WTC11 (cell line): Measurements from ENCODE around the gene JTB. TPM values are rescaled to one million over a fixed set of nuclear protein-coding genes. Genes with fewer than 3 reads are reported as not detected.
A peak's percentile ranks its signal among the peaks of the same experiment; 100 is the strongest.

Experiments used
- ATAC-seq: fragments of 200-7000 bp; cut with Tn5 transposase; 2 replicates; pipeline ENCODE4 v1.10.0; 2021; ENCODE audit warnings: mild to moderate bottlenecking, moderate library complexity
- CTCF ChIA-PET: fragments of 300-600 bp; sonication (Branson Sonifier 250); formaldehyde crosslinking; loops from one replicate; lab custom pipeline; 2021; ENCODE audit warnings: antibody characterized with exemption; lab: Charles Lee
- POLR2A ChIA-PET: fragments of 350-600 bp; sonication (Branson Sonifier 250); formaldehyde crosslinking; loops from one replicate; lab custom pipeline; 2021; ENCODE audit warnings: antibody characterized with exemption; lab: Charles Lee
- DNase-seq: peaks from one replicate; pipeline ENCODE4 v3.0.0; 2021; ENCODE audit warnings: low spot score
- H3K27ac Mint-ChIP-seq: 2 replicates; pipeline ENCODE4 v1.8.0; 2021; ENCODE audit warnings: mixed read lengths
- H3K27me3 Mint-ChIP-seq: 2 replicates; pipeline ENCODE4 v1.8.0; 2021; ENCODE audit warnings: low read depth, mild to moderate bottlenecking, moderate library complexity, mixed read lengths
- H3K36me3 Mint-ChIP-seq: 2 replicates; pipeline ENCODE4 v1.8.0; 2021; ENCODE audit warnings: mixed read lengths
- H3K4me1 Mint-ChIP-seq: 2 replicates; pipeline ENCODE4 v1.8.0; 2022; ENCODE audit warnings: mixed read lengths
- H3K4me3 Mint-ChIP-seq: 2 replicates; pipeline ENCODE4 v1.8.0; 2021; ENCODE audit warnings: mild to moderate bottlenecking, moderate library complexity, mixed read lengths
- H3K9me3 Mint-ChIP-seq: 2 replicates; pipeline ENCODE4 v1.8.0; 2021; ENCODE audit warnings: mixed read lengths
- CREM ChIP-seq: sonication (generic); formaldehyde crosslinking; IDR thresholded peaks from 2 replicates; pipeline ENCODE4 v1.8.1; 2022; ENCODE audit warnings: mild to moderate bottlenecking, missing genetic modification reagents, moderate library complexity
- E2F5 ChIP-seq: sonication (generic); formaldehyde crosslinking; IDR thresholded peaks from 2 replicates; pipeline ENCODE4 v1.8.1; 2022; ENCODE audit warnings: mild to moderate bottlenecking, moderate library complexity, missing genetic modification reagents
- FOXJ3 ChIP-seq: sonication (generic); formaldehyde crosslinking; IDR thresholded peaks from 2 replicates; pipeline ENCODE4 v1.9.0; 2021; ENCODE audit warnings: missing genetic modification reagents, mild to moderate bottlenecking, borderline replicate concordance
- FOXK1 ChIP-seq: sonication (generic); formaldehyde crosslinking; IDR thresholded peaks from 2 replicates; pipeline ENCODE4 v1.8.0; 2022; ENCODE audit warnings: mild to moderate bottlenecking, moderate library complexity, missing genetic modification reagents
- IRF1 ChIP-seq: sonication (generic); formaldehyde crosslinking; IDR thresholded peaks from 2 replicates; pipeline ENCODE4 v1.8.0; 2023; ENCODE audit warnings: missing genetic modification reagents
- SMAD4 ChIP-seq: sonication (generic); formaldehyde crosslinking; IDR thresholded peaks from 2 replicates; pipeline ENCODE4 v1.8.0; 2022; ENCODE audit warnings: mild to moderate bottlenecking, missing genetic modification reagents
- TEAD1 ChIP-seq: sonication (generic); formaldehyde crosslinking; IDR thresholded peaks from 2 replicates; pipeline ENCODE4 v1.8.0; 2022; ENCODE audit warnings: mild to moderate bottlenecking, missing genetic modification reagents
- TEAD4 ChIP-seq: sonication (generic); formaldehyde crosslinking; IDR thresholded peaks from 2 replicates; pipeline ENCODE4 v1.8.0; 2022; ENCODE audit warnings: mild to moderate bottlenecking, missing genetic modification reagents
- USF2 ChIP-seq: sonication (generic); formaldehyde crosslinking; IDR thresholded peaks from 2 replicates; pipeline ENCODE4 v1.8.1; 2023; ENCODE audit warnings: mild to moderate bottlenecking, missing genetic modification reagents, moderate library complexity
- ZNF121 ChIP-seq: sonication (generic); formaldehyde crosslinking; IDR thresholded peaks from 2 replicates; pipeline ENCODE4 v1.8.0; 2023; ENCODE audit warnings: missing genetic modification reagents
- ZNF263 ChIP-seq: sonication (generic); formaldehyde crosslinking; IDR thresholded peaks from 2 replicates; pipeline ENCODE4 v1.8.1; 2022; ENCODE audit warnings: low read depth, mild to moderate bottlenecking, moderate library complexity, missing genetic modification reagents
- ZNF396 ChIP-seq: fragments of 250-450 bp; sonication (Bioruptor Pico); IDR thresholded peaks from 2 replicates; pipeline ENCODE4 v1.8.0; 2021; ENCODE audit warnings: mild to moderate bottlenecking, moderate library complexity, borderline replicate concordance
- ZNF512 ChIP-seq: sonication (generic); formaldehyde crosslinking; IDR thresholded peaks from 2 replicates; pipeline ENCODE4 v1.8.1; 2022; ENCODE audit warnings: missing genetic modification reagents, borderline replicate concordance
- total RNA-seq: library from RNA; stranded (reverse); gene quantifications from 3 replicates; pipeline ENCODE4 v1.2.3, GENCODE V29; 2021
- TF ChIP-seq, protein P1 (sequence below): sonication (generic); formaldehyde crosslinking; IDR thresholded peaks from 2 replicates; pipeline ENCODE4 v1.8.0; 2022; ENCODE audit warnings: missing genetic modification reagents
- TF ChIP-seq, protein P2 (sequence below): fragments of 250-450 bp; sonication (Bioruptor Pico); IDR thresholded peaks from 2 replicates; pipeline ENCODE4 v1.9.0; 2021; ENCODE audit warnings: mild to moderate bottlenecking
- TF ChIP-seq, protein P3 (sequence below): sonication (generic); formaldehyde crosslinking; IDR thresholded peaks from 2 replicates; pipeline ENCODE4 v1.8.1; 2022; ENCODE audit warnings: low read depth, missing genetic modification reagents, borderline replicate concordance
- TF ChIP-seq, protein P4 (sequence below): sonication (generic); formaldehyde crosslinking; IDR thresholded peaks from 2 replicates; pipeline ENCODE4 v1.8.0; 2022; ENCODE audit warnings: mild to moderate bottlenecking, missing genetic modification reagents
- TF ChIP-seq, protein P5 (sequence below): fragments of 250-450 bp; sonication (Bioruptor Pico); IDR thresholded peaks from 2 replicates; pipeline ENCODE4 v1.9.0; 2021; ENCODE audit warnings: mild to moderate bottlenecking

The JTB gene
- total RNA-seq, 1 experiment from 2014 or later, result 90.3 TPM

GRCh38 chr1:153967107-153967999 is 10.1 kb downstream of the JTB start, which contains the start of gene CREB3L4 (continued):
- TF ChIP-seq ZNF512, result no peak

DNA sequence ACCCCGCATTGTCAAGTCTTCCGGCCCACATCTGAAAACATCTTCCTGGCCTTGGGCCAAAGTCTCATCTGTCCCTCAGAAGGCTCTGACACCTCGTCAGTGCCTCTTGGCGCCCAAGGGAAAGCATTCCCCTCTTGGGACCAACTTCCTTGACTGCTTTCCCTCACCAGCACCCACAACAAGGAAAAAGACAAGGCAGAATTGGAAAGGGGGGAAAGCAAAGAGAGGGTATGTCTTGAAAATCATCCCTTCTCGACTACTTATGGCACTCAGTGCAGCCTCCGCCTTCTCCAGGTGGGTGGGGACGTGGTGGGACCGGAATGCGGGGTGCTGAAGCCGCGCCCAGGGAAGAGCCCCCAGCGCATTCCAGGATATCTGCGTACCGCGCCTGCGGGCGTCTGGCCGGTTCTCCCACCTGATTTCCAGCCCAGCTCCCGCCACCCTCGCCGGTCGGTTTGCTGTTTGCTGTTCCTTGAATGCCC is 13.6 kb downstream of the JTB start:
- ATAC-seq (peak; percentile 12), DNase-seq (peak; percentile 83)
- Mint-ChIP-seq H3K27me3 (no peaks in the 10 kb centered on the region), H3K4me3 (peak overlapping the region; percentile 92), H3K27ac (peak overlapping the region; percentile 100), H3K4me1 (peaks cover 55% of the 10 kb centered on the region), H3K9me3 (peaks cover 5% of the 10 kb centered on the region), H3K36me3 (peaks cover 34% of the 10 kb centered on the region)
- CTCF ChIA-PET, result interaction anchor here (1.0 to 3.0 kb wide), 4 partner anchors 18 to 188 kb away, joined by 3 to 27 read pairs (median 13); partner anchors contain the start of genes DENND4B, RAB13 and SLC27A3
- POLR2A ChIA-PET, result interaction anchor here (0.6 to 2.9 kb wide), 13 partner anchors 8 to 41 kb away, joined by 3 to 24 read pairs (median 4); partner anchors contain the start of genes DENND4B, GATAD2B, JTB and RAB13
- TF ChIP-seq, protein P1, sequence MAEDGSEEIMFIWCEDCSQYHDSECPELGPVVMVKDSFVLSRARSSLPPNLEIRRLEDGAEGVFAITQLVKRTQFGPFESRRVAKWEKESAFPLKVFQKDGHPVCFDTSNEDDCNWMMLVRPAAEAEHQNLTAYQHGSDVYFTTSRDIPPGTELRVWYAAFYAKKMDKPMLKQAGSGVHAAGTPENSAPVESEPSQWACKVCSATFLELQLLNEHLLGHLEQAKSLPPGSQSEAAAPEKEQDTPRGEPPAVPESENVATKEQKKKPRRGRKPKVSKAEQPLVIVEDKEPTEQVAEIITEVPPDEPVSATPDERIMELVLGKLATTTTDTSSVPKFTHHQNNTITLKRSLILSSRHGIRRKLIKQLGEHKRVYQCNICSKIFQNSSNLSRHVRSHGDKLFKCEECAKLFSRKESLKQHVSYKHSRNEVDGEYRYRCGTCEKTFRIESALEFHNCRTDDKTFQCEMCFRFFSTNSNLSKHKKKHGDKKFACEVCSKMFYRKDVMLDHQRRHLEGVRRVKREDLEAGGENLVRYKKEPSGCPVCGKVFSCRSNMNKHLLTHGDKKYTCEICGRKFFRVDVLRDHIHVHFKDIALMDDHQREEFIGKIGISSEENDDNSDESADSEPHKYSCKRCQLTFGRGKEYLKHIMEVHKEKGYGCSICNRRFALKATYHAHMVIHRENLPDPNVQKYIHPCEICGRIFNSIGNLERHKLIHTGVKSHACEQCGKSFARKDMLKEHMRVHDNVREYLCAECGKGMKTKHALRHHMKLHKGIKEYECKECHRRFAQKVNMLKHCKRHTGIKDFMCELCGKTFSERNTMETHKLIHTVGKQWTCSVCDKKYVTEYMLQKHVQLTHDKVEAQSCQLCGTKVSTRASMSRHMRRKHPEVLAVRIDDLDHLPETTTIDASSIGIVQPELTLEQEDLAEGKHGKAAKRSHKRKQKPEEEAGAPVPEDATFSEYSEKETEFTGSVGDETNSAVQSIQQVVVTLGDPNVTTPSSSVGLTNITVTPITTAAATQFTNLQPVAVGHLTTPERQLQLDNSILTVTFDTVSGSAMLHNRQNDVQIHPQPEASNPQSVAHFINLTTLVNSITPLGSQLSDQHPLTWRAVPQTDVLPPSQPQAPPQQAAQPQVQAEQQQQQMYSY (CRISPR knock-in tag), result no peak
- TF ChIP-seq CREM (CRISPR knock-in tag) (peak; percentile 54; the same call in 1 of the 2 replicates), ZNF396 (CRISPR knock-in tag) (no peak), ZNF121 (CRISPR knock-in tag) (no peak), E2F5 (CRISPR knock-in tag) (0 out of 2 replicates have a peak, but pooled peaks have one; percentile 61), TEAD1 (CRISPR knock-in tag) (peak; percentile 83; the same call in 1 of the 2 replicates), FOXK1 (CRISPR knock-in tag) (no peak), TEAD4 (peak; percentile 77; the same call in 1 of the 2 replicates), IRF1 (CRISPR knock-in tag) (no peak), SMAD4 (CRISPR knock-in tag) (0 out of 2 replicates have a peak, but pooled peaks have one; percentile 43), FOXJ3 (no peak), USF2 (CRISPR knock-in tag) (peak; percentile 20; the same call in 1 of the 2 replicates), ZNF263 (no peak)
- TF ChIP-seq, protein P2, sequence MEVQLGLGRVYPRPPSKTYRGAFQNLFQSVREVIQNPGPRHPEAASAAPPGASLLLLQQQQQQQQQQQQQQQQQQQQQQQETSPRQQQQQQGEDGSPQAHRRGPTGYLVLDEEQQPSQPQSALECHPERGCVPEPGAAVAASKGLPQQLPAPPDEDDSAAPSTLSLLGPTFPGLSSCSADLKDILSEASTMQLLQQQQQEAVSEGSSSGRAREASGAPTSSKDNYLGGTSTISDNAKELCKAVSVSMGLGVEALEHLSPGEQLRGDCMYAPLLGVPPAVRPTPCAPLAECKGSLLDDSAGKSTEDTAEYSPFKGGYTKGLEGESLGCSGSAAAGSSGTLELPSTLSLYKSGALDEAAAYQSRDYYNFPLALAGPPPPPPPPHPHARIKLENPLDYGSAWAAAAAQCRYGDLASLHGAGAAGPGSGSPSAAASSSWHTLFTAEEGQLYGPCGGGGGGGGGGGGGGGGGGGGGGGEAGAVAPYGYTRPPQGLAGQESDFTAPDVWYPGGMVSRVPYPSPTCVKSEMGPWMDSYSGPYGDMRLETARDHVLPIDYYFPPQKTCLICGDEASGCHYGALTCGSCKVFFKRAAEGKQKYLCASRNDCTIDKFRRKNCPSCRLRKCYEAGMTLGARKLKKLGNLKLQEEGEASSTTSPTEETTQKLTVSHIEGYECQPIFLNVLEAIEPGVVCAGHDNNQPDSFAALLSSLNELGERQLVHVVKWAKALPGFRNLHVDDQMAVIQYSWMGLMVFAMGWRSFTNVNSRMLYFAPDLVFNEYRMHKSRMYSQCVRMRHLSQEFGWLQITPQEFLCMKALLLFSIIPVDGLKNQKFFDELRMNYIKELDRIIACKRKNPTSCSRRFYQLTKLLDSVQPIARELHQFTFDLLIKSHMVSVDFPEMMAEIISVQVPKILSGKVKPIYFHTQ (CRISPR knock-in tag), result no peak
- TF ChIP-seq, protein P3, sequence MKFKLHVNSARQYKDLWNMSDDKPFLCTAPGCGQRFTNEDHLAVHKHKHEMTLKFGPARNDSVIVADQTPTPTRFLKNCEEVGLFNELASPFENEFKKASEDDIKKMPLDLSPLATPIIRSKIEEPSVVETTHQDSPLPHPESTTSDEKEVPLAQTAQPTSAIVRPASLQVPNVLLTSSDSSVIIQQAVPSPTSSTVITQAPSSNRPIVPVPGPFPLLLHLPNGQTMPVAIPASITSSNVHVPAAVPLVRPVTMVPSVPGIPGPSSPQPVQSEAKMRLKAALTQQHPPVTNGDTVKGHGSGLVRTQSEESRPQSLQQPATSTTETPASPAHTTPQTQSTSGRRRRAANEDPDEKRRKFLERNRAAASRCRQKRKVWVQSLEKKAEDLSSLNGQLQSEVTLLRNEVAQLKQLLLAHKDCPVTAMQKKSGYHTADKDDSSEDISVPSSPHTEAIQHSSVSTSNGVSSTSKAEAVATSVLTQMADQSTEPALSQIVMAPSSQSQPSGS (CRISPR knock-in tag), result no peak
- TF ChIP-seq, protein P4, sequence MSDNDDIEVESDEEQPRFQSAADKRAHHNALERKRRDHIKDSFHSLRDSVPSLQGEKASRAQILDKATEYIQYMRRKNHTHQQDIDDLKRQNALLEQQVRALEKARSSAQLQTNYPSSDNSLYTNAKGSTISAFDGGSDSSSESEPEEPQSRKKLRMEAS (CRISPR knock-in tag), result peak; percentile 20; the same call in 1 of the 2 replicates
- TF ChIP-seq, protein P5, sequence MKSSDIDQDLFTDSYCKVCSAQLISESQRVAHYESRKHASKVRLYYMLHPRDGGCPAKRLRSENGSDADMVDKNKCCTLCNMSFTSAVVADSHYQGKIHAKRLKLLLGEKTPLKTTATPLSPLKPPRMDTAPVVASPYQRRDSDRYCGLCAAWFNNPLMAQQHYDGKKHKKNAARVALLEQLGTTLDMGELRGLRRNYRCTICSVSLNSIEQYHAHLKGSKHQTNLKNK (CRISPR knock-in tag), result 0 out of 2 replicates have a peak, but pooled peaks have one; percentile 22
